ENCODE measurements around the gene GPR146. TPM values are rescaled to one million over a fixed set of nuclear protein-coding genes. Genes with fewer than 3 reads are reported as not detected.
A peak's percentile ranks its signal among the peaks of the same experiment; 100 is the strongest.

Gene GPR146
- total RNA-seq, 2 experiments from 2014 or later: 4.7 to 5.6 TPM

- intact Hi-C loops (cut with DNase I, micrococcal nuclease): no loop called here
- Mint-ChIP-seq H3K9me3 (ENCODE audit: low read depth) (no peaks in the 10 kb centered on the region), H3K27me3 (no peaks in the 10 kb centered on the region), H3K4me3 (no peak overlapping the region), H3K4me1 (no peaks in the 10 kb centered on the region), H3K36me3 (ENCODE audit: low read depth) (no peaks in the 10 kb centered on the region), H3K27ac (no peak overlapping the region)
- ChIA-PET POLR2A (no interaction called here), CTCF (interaction anchor here (2.0 kb wide), 1 partner anchor 13 kb away, joined by 6 read pairs; no protein-coding TSS in a partner anchor)
- DNase-seq (no peak), ATAC-seq (no peak)
These were observed 34.2 kb downstream of the GPR146 start for GRCh38 chr7:1078519-1078918.

GRCh38 chr7:1078985-1079384 lies 34.6 kb downstream of the GPR146 start:
- intact Hi-C loops (cut with DNase I, micrococcal nuclease): no loop called here
- no peak for DNase-seq
- POLR2A ChIA-PET: no interaction called here
- Mint-ChIP-seq H3K4me1 (no peaks in the 10 kb centered on the region), H3K36me3 (ENCODE audit: low read depth) (no peaks in the 10 kb centered on the region), H3K27me3 (no peaks in the 10 kb centered on the region), H3K4me3 (no peak overlapping the region), H3K9me3 (ENCODE audit: low read depth) (no peaks in the 10 kb centered on the region), H3K27ac (no peak overlapping the region)
- no peak for ATAC-seq
- CTCF ChIA-PET: no interaction called here

DNA sequence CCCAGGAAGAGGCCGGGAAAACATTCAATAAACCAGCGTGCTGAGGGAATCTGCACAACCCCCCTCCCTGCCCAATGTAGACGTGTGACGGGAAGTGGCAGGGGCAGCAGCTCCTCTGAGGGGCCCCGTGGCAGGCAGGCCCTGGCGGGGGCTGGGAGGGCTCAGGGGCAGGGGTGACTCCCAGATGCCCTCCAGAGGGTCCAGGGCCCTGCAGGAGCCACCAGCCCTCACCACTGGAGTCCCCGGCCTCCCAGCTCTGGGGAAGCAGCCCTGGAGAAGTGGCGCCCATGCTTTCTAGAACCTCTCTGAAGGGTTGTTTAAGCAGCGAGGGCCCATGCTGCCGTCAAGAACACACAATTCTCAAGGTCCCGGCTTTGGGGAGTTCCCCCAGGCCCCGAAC lies 35.2 kb downstream of the GPR146 start:
- H3K36me3 Mint-ChIP-seq (ENCODE audit: low read depth): no peaks in the 10 kb centered on the region
- intact Hi-C loops (cut with DNase I, micrococcal nuclease): no loop called here
- H3K4me3 Mint-ChIP-seq: no peak overlapping the region
- CTCF ChIA-PET: no interaction called here
- no peaks in the 10 kb centered on the region for H3K4me1 Mint-ChIP-seq
- POLR2A ChIA-PET: no interaction called here
- no peak for ATAC-seq
- no peaks in the 10 kb centered on the region for H3K9me3 Mint-ChIP-seq (ENCODE audit: low read depth)
- no peak for DNase-seq
- no peaks in the 10 kb centered on the region for H3K27me3 Mint-ChIP-seq
- no peak overlapping the region for H3K27ac Mint-ChIP-seq

- no peak for ATAC-seq
- no peaks in the 10 kb centered on the region for H3K27me3 Mint-ChIP-seq
- no peak overlapping the region for H3K4me3 Mint-ChIP-seq
- ChIA-PET CTCF (no interaction called here), POLR2A (no interaction called here)
- DNase-seq: no peak
- no peaks in the 10 kb centered on the region for H3K36me3 Mint-ChIP-seq (ENCODE audit: low read depth)
- no peaks in the 10 kb centered on the region for H3K4me1 Mint-ChIP-seq
- H3K9me3 Mint-ChIP-seq (ENCODE audit: low read depth): no peaks in the 10 kb centered on the region
- no peak overlapping the region for H3K27ac Mint-ChIP-seq
- intact Hi-C loops (cut with DNase I, micrococcal nuclease): no loop called here
These were observed 36.0 kb downstream of the GPR146 start for GRCh38 chr7:1080252-1080920.

DNA sequence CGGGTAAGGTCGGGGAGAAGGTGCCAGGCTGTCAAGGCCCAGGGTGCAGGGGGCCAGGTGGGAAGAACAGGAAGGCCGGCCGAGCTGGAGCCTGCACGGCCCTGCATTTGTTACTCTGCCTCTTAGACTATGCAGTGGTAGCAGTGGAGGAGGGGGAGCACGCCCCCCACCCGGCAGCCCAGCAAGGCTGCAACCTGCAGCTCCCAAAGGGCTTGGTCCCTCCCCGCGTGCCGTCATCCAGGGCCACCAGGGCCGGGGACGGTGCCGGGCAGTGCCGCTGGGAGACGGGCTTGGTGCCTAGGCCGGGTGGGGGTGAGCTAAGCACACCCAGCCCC lies 36.5 kb downstream of the GPR146 start:
- Mint-ChIP-seq H3K27ac (no peak overlapping the region), H3K4me1 (no peaks in the 10 kb centered on the region), H3K36me3 (ENCODE audit: low read depth) (no peaks in the 10 kb centered on the region), H3K9me3 (ENCODE audit: low read depth) (no peaks in the 10 kb centered on the region), H3K27me3 (no peaks in the 10 kb centered on the region), H3K4me3 (no peak overlapping the region)
- DNase-seq (no peak), ATAC-seq (no peak)
- CTCF ChIA-PET: no interaction called here
- intact Hi-C loops (cut with DNase I, micrococcal nuclease): no loop called here
- POLR2A ChIA-PET: no interaction called here

GRCh38 chr7:1081336-1081735 lies 37.0 kb downstream of the GPR146 start:
- Mint-ChIP-seq H3K27ac (no peak overlapping the region), H3K4me1 (no peaks in the 10 kb centered on the region), H3K4me3 (no peak overlapping the region), H3K36me3 (ENCODE audit: low read depth) (no peaks in the 10 kb centered on the region), H3K9me3 (ENCODE audit: low read depth) (no peaks in the 10 kb centered on the region), H3K27me3 (no peaks in the 10 kb centered on the region)
- POLR2A ChIA-PET: no interaction called here
- CTCF ChIA-PET: no interaction called here
- intact Hi-C loops (cut with DNase I, micrococcal nuclease): no loop called here
- DNase-seq: no peak
- ATAC-seq: no peak

- H3K4me1 Mint-ChIP-seq: peaks cover 3% of the 10 kb centered on the region
- H3K9me3 Mint-ChIP-seq (ENCODE audit: low read depth): no peaks in the 10 kb centered on the region
- POLR2A ChIA-PET: no interaction called here
- no peak overlapping the region for H3K27ac Mint-ChIP-seq
- CTCF ChIA-PET: no interaction called here
- H3K27me3 Mint-ChIP-seq: no peaks in the 10 kb centered on the region
- intact Hi-C loops (cut with DNase I, micrococcal nuclease): no loop called here
- DNase-seq (no peak), ATAC-seq (no peak)
- H3K36me3 Mint-ChIP-seq (ENCODE audit: low read depth): no peaks in the 10 kb centered on the region
- H3K4me3 Mint-ChIP-seq: no peak overlapping the region
These were observed 37.6 kb downstream of the GPR146 start for GRCh38 chr7:1081931-1082401.

DNA sequence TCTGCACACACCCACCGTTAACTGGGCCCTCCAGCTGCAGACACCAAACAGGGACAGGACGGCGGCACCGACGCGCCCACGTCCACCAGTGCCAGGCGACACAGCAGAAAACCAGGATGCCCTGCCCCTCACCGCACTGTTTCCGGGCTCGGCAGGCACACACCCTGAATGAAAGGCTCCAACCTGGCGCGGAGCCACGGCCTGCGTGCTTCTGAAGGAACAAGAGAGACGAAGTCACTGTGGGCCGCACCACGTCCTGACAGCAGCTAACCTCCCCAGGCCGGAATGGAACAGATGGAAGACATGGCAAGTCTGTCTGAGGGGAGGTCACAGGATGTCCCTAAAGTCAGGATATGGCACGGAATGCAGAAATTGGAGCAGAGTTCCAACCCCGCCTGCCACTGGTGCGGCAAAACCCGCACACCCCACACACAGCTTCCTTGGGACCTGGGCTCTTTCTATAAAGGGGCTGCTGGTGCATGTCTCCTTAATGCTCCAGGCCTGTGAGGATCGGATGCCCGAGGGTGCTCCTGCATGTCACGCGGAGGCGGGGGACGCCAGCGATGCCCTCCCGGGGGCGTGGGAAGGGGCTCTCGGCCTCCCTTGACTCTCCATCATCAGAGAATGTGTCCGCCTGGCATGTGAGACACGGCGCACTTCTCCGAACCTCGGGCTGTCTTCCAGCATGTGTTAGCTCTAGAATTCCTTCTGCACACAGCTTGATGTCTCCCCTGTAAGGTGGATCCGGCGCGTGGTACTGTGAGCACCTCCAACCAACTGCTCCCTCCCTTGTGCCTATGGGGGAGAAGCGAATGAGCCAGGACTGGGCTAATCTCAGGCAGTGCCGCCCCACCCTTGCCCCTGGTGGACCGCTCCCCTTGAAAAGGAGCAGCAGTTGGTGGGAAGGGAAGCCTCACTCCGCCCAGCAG lies 39.6 kb downstream of the GPR146 start:
- intact Hi-C loops (cut with DNase I, micrococcal nuclease): no loop called here
- Mint-ChIP-seq H3K27ac (no peak overlapping the region), H3K27me3 (no peaks in the 10 kb centered on the region), H3K9me3 (ENCODE audit: low read depth) (no peaks in the 10 kb centered on the region), H3K36me3 (ENCODE audit: low read depth) (no peaks in the 10 kb centered on the region), H3K4me3 (no peak overlapping the region), H3K4me1 (peaks cover 10% of the 10 kb centered on the region)
- ATAC-seq (no peak), DNase-seq (no peak)
- CTCF ChIA-PET: interaction anchor here (1.2 kb wide), 1 partner anchor 11 kb away, joined by 4 read pairs; no protein-coding TSS in a partner anchor
- POLR2A ChIA-PET: no interaction called here

GRCh38 chr7:1085266-1085665 lies 40.9 kb downstream of the GPR146 start:
- Mint-ChIP-seq H3K9me3 (ENCODE audit: low read depth) (no peaks in the 10 kb centered on the region), H3K27ac (no peak overlapping the region), H3K27me3 (no peaks in the 10 kb centered on the region), H3K4me3 (no peak overlapping the region), H3K36me3 (ENCODE audit: low read depth) (no peaks in the 10 kb centered on the region), H3K4me1 (peaks cover 12% of the 10 kb centered on the region)
- DNase-seq: no peak
- ChIA-PET POLR2A (interaction anchor here (0.7 kb wide), 1 partner anchor 116 kb away, joined by 4 read pairs; no protein-coding TSS in a partner anchor), CTCF (interaction anchor here (0.7 to 1.8 kb wide), 8 partner anchors 9 to 246 kb away, joined by 3 to 11 read pairs (median 4); a partner anchor contains a TSS)
- intact Hi-C loops (cut with DNase I, micrococcal nuclease): loop anchor here in 1 of 2 experiments (5.0 kb wide), 1 partner anchor 92 kb away; no protein-coding TSS in a partner anchor
- no peak for ATAC-seq

GRCh38 chr7:1085910-1086421 lies 41.6 kb downstream of the GPR146 start:
- intact Hi-C loops (cut with DNase I, micrococcal nuclease): loop anchor here (1.0 to 5.0 kb wide), 2 partner anchors 52 to 91 kb away; a partner anchor contains a TSS
- Mint-ChIP-seq H3K36me3 (ENCODE audit: low read depth) (no peaks in the 10 kb centered on the region), H3K27me3 (no peaks in the 10 kb centered on the region), H3K9me3 (ENCODE audit: low read depth) (no peaks in the 10 kb centered on the region), H3K4me3 (no peak overlapping the region), H3K27ac (no peak overlapping the region), H3K4me1 (peaks cover 12% of the 10 kb centered on the region)
- CTCF ChIA-PET: interaction anchor here (0.5 to 1.8 kb wide), 15 partner anchors 9 to 403 kb away, joined by 3 to 15 read pairs (median 3); a partner anchor contains a TSS
- POLR2A ChIA-PET: interaction anchor here (0.7 kb wide), 1 partner anchor 117 kb away, joined by 4 read pairs; no protein-coding TSS in a partner anchor
- ATAC-seq (no peak), DNase-seq (no peak)

DNA sequence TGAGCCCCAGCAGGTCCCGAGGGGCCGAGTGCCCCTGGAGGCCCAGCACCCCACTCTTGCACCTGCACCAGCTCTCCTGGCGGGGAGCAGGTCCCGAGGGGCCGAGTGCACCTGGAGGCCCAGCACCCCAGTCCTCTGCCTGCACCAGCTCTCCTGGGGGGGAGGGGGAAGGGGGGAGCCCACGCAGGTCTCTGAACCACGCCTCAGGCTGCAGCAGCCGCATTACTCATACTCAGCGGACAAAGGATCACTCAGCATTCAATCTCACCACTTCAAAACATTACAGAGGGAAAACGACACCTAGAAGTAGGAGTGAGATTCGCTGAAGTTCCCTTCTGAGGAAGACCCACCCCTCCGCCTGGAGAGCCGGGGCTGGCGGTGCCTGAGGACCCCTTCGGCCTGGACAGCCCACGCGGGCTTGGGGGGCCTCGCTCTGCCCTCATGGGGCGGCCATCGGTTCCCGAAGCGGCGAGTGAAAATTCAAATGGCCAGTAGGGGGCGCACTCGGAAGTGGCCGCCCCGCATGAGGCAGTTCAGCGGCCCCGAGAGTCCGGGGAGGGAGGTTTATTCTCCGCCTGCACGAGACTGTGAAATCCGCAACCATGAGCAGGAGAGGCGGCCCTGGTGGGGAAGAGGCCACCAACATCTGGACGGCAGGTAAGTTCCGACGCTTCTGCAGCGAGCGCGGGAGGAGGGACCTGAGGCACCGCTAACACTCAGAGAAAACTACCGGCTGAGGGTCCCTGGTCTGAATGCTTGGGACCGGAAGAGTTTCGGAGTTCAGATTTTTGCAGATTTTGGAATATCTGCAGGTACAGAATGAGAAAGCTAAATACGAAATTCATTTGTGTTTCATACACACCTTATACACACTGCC lies 42.5 kb downstream of the GPR146 start:
- CTCF ChIA-PET: interaction anchor here (0.7 to 1.8 kb wide), 13 partner anchors 8 to 96 kb away, joined by 3 to 15 read pairs (median 4); a partner anchor contains a TSS
- ATAC-seq (peak; percentile 88), DNase-seq (peak; percentile 86)
- H3K27me3 Mint-ChIP-seq: no peaks in the 10 kb centered on the region
- POLR2A ChIA-PET: no interaction called here
- peak overlapping the region; percentile 29 for H3K27ac Mint-ChIP-seq
- H3K36me3 Mint-ChIP-seq (ENCODE audit: low read depth): peaks cover under 1% of the 10 kb centered on the region
- intact Hi-C loops (cut with DNase I, micrococcal nuclease): loop anchor here (1.0 to 5.0 kb wide), 3 partner anchors 51 to 90 kb away; a partner anchor contains a TSS
- peaks cover 12% of the 10 kb centered on the region for H3K4me1 Mint-ChIP-seq
- peak overlapping the region; percentile 53 for H3K4me3 Mint-ChIP-seq
- H3K9me3 Mint-ChIP-seq (ENCODE audit: low read depth): no peaks in the 10 kb centered on the region

Measured in activated CD4-positive, alpha-beta T cell treated with anti-CD3 and anti-CD28 coated beads for 36 hours (primary cell).